HEK293T (cell line): ENCODE measurements around the gene KRTAP20-2.

ENCODE experiments used
- CTCF ChIA-PET: fragments of 350-600 bp; formaldehyde crosslinking; extraction: SDS; loops from one replicate; lab custom pipeline; 2021; ENCODE audit warnings: antibody characterized with exemption, inconsistent platforms; lab: Yijun Ruan, JAX
- POLR2A ChIA-PET: fragments of 350-600 bp; formaldehyde crosslinking; extraction: SDS; loops from one replicate; lab custom pipeline; 2020; ENCODE audit warnings: antibody characterized with exemption, inconsistent platforms; lab: Yijun Ruan, JAX
- DNase-seq: peaks from one replicate; pipeline ENCODE4 v3.0.0; 2012; ENCODE audit warnings: mixed read lengths; ENCODE audit errors: extremely low spot score
- BHLHE40 ChIP-seq: fragments of 450-650 bp; IDR thresholded peaks from 2 replicates; pipeline ENCODE4 v1.6.1; 2016; ENCODE audit warnings: mild to moderate bottlenecking, moderate library complexity, borderline replicate concordance
- ELF4 ChIP-seq: fragments of 450-650 bp; IDR thresholded peaks from 2 replicates; pipeline ENCODE4 v1.6.1; 2017; ENCODE audit warnings: antibody characterized with exemption
- FOXA1 ChIP-seq: fragments of 450-650 bp; IDR thresholded peaks from 2 replicates; pipeline ENCODE4 v1.6.1; 2016; ENCODE audit warnings: mild to moderate bottlenecking
- FOXK2 ChIP-seq: fragments of 450-650 bp; IDR thresholded peaks from 2 replicates; pipeline ENCODE4 v1.6.1; 2016; ENCODE audit warnings: mild to moderate bottlenecking
- HDGF ChIP-seq: fragments of 450-650 bp; IDR thresholded peaks from 2 replicates; pipeline ENCODE4 v1.6.1; 2017; ENCODE audit warnings: antibody characterized with exemption, borderline replicate concordance
- L3MBTL2 ChIP-seq: fragments of 450-650 bp; conservative IDR thresholded peaks from 2 replicates; pipeline ENCODE4 v1.6.1; 2016; ENCODE audit warnings: mild to moderate bottlenecking
- LEF1 ChIP-seq: fragments of 450-650 bp; IDR thresholded peaks from 2 replicates; pipeline ENCODE4 v1.6.1; 2017; ENCODE audit warnings: mild to moderate bottlenecking, borderline replicate concordance
- NFRKB ChIP-seq: fragments of 450-650 bp; IDR thresholded peaks from 2 replicates; pipeline ENCODE4 v1.6.1; 2016; ENCODE audit warnings: mild to moderate bottlenecking, moderate library complexity
- SUZ12 ChIP-seq: fragments of 450-650 bp; IDR thresholded peaks from 2 replicates; pipeline ENCODE4 v1.6.1; 2016; ENCODE audit warnings: mild to moderate bottlenecking
- TARDBP ChIP-seq: fragments of 450-650 bp; IDR thresholded peaks from 2 replicates; pipeline ENCODE4 v1.6.1; 2016
- ZNF384 ChIP-seq: fragments of 450-650 bp; IDR thresholded peaks from 2 replicates; pipeline ENCODE4 v1.6.1; 2016
- TF ChIP-seq, protein P1 (sequence below): fragments of 450-650 bp; IDR thresholded peaks from 2 replicates; pipeline ENCODE4 v1.6.1; 2016

Gene KRTAP20-2

GRCh38 chr21:30684506-30684905 lies 49.5 kb downstream of the KRTAP20-2 start:
- CTCF ChIA-PET, result interaction anchor here (0.6 kb wide), 1 partner anchor 155 kb away, joined by 3 read pairs; no protein-coding TSS in a partner anchor
- TF ChIP-seq SUZ12 (no peak), ZNF384 (no peak), L3MBTL2 (no peak), FOXA1 (no peak), TARDBP (no peak), ELF4 (no peak), LEF1 (no peak), FOXK2 (no peak), BHLHE40 (no peak), HDGF (no peak), NFRKB (no peak)
- TF ChIP-seq, protein P1, sequence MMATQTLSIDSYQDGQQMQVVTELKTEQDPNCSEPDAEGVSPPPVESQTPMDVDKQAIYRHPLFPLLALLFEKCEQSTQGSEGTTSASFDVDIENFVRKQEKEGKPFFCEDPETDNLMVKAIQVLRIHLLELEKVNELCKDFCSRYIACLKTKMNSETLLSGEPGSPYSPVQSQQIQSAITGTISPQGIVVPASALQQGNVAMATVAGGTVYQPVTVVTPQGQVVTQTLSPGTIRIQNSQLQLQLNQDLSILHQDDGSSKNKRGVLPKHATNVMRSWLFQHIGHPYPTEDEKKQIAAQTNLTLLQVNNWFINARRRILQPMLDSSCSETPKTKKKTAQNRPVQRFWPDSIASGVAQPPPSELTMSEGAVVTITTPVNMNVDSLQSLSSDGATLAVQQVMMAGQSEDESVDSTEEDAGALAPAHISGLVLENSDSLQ, result no peak
- POLR2A ChIA-PET, result no interaction called here
- DNase-seq, result no peak
